H9 (cell line): ENCODE results near the gene SLC9A1. TPM values are rescaled to one million over a fixed set of nuclear protein-coding genes. Genes with fewer than 3 reads are reported as not detected.
A peak's percentile ranks its signal among the peaks of the same experiment; 100 is the strongest.

Source experiments
- DNase-seq: peaks from one replicate; pipeline ENCODE4 v3.0.0-alpha.2; 2017
- H2AFZ ChIP-seq: one replicate; pipeline ENCODE4 v1.6.1; 2013; ENCODE audit warnings: mild to moderate bottlenecking, low read length, control low read depth, moderate library complexity
- H2AK5ac ChIP-seq: 2 replicates; pipeline ENCODE4 v1.6.1; 2013; ENCODE audit warnings: low read length, control low read depth, mixed read lengths; ENCODE audit not compliant: insufficient read length
- H2BK120ac ChIP-seq: one replicate; pipeline ENCODE4 v1.6.1; 2013; ENCODE audit warnings: low read depth, mild to moderate bottlenecking, low read length, control low read depth, inconsistent platforms; ENCODE audit not compliant: poor library complexity, severe bottlenecking
- H2BK12ac ChIP-seq: 2 replicates; pipeline ENCODE4 v1.6.1; 2013; ENCODE audit warnings: low read length, control low read depth, mixed read lengths, low read depth; ENCODE audit not compliant: insufficient read length
- H2BK15ac ChIP-seq: 2 replicates; pipeline ENCODE4 v1.6.1; 2013; ENCODE audit warnings: low read depth, low read length, control low read depth
- H2BK20ac ChIP-seq: one replicate; pipeline ENCODE4 v1.6.1; 2013; ENCODE audit warnings: low read depth, mild to moderate bottlenecking, low read length, control low read depth, inconsistent platforms; ENCODE audit not compliant: poor library complexity, severe bottlenecking
- H2BK5ac ChIP-seq: 2 replicates; pipeline ENCODE4 v1.6.1; 2013; ENCODE audit warnings: low read length, control low read depth, mixed read lengths; ENCODE audit not compliant: insufficient read length
- H3K14ac ChIP-seq: 2 replicates; pipeline ENCODE4 v1.6.1; 2013; ENCODE audit warnings: low read length, control low read depth; ENCODE audit not compliant: insufficient read depth
- H3K18ac ChIP-seq: 2 replicates; pipeline ENCODE4 v1.6.1; 2013; ENCODE audit warnings: low read depth, mild to moderate bottlenecking, mixed read lengths, low read length, control low read depth; ENCODE audit not compliant: insufficient read length
- H3K23ac ChIP-seq: 2 replicates; pipeline ENCODE4 v1.6.1; 2013; ENCODE audit warnings: low read length, control low read depth, mixed read lengths, low read depth; ENCODE audit not compliant: insufficient read length
- H3K23me2 ChIP-seq: 2 replicates; pipeline ENCODE4 v1.6.1; 2013; ENCODE audit warnings: low read depth, mild to moderate bottlenecking, mixed read lengths, low read length, control low read depth; ENCODE audit not compliant: insufficient read length, poor library complexity, severe bottlenecking
- H3K27ac ChIP-seq: 2 replicates; pipeline ENCODE4 v1.5.1; 2013; ENCODE audit warnings: low read length, control low read depth, mixed read lengths, low read depth; ENCODE audit not compliant: insufficient read length
- H3K27me3 ChIP-seq: 2 replicates; pipeline ENCODE4 v1.6.1; 2013; ENCODE audit warnings: low read length, control low read depth, inconsistent platforms; ENCODE audit not compliant: insufficient read depth
- H3K4ac ChIP-seq: 2 replicates; pipeline ENCODE4 v1.6.1; 2013; ENCODE audit warnings: low read depth, mild to moderate bottlenecking, control low read depth, inconsistent platforms, low read length, moderate library complexity
- H3K4me1 ChIP-seq: 2 replicates; pipeline ENCODE4 v1.6.1; 2013; ENCODE audit warnings: low read length, control low read depth, inconsistent platforms; ENCODE audit not compliant: insufficient read depth
- H3K4me2 ChIP-seq: 2 replicates; pipeline ENCODE4 v1.6.1; 2013; ENCODE audit warnings: low read length, control low read depth, mixed read lengths; ENCODE audit not compliant: insufficient read length, insufficient read depth
- H3K56ac ChIP-seq: 2 replicates; pipeline ENCODE4 v1.6.1; 2013; ENCODE audit warnings: low read depth, mild to moderate bottlenecking, mixed read lengths, low read length, control low read depth; ENCODE audit not compliant: insufficient read length
- H3K79me1 ChIP-seq: 2 replicates; pipeline ENCODE4 v1.6.1; 2013; ENCODE audit warnings: low read depth, mild to moderate bottlenecking, moderate library complexity, low read length, control low read depth, inconsistent platforms; ENCODE audit not compliant: insufficient read depth, poor library complexity, severe bottlenecking
- H3K79me2 ChIP-seq: 2 replicates; pipeline ENCODE4 v1.6.1; 2013; ENCODE audit warnings: low read length, control low read depth, inconsistent platforms; ENCODE audit not compliant: insufficient read depth
- H3K9ac ChIP-seq: 2 replicates; pipeline ENCODE4 v1.6.1; 2013; ENCODE audit warnings: low read length, control low read depth, mixed read lengths; ENCODE audit not compliant: insufficient read length; ENCODE audit errors: extremely low read depth
- H3K9me3 ChIP-seq: one replicate; pipeline ENCODE4 v1.6.1; 2013; ENCODE audit warnings: low read depth, low read length, inconsistent platforms; ENCODE audit not compliant: control insufficient read depth
- H3T11ph ChIP-seq: one replicate; pipeline ENCODE4 v1.6.1; 2013; ENCODE audit warnings: mild to moderate bottlenecking, low read length, control low read depth, inconsistent platforms
- H4K20me1 ChIP-seq: one replicate; pipeline ENCODE4 v1.6.1; 2013; ENCODE audit not compliant: control insufficient read depth, insufficient read length, insufficient read depth
- H4K5ac ChIP-seq: 2 replicates; pipeline ENCODE4 v1.6.1; 2013; ENCODE audit warnings: low read depth, mild to moderate bottlenecking, mixed read lengths, low read length, control low read depth; ENCODE audit not compliant: insufficient read length
- H4K8ac ChIP-seq: replicated peaks from 2 replicates; pipeline ENCODE4 v1.6.1; 2013; ENCODE audit warnings: low read length, control low read depth, mixed read lengths, low read depth; ENCODE audit not compliant: insufficient read length
- H4K91ac ChIP-seq: 2 replicates; pipeline ENCODE4 v1.6.1; 2013; ENCODE audit warnings: low read depth, mild to moderate bottlenecking, moderate library complexity, mixed read lengths, low read length, control low read depth; ENCODE audit not compliant: insufficient read length
- H3K27ac Mint-ChIP-seq, 3 experiments: 2 replicates in 2 of 3; 3 replicates in 1 of 3; pipeline ENCODE4 v1.8.0; 2020 to 2021; ENCODE audit warnings: mixed read lengths in 3 of 3, mild to moderate bottlenecking in 1 of 3, moderate library complexity in 1 of 3
- H3K27me3 Mint-ChIP-seq: 2 replicates; pipeline ENCODE4 v1.8.0; 2021; ENCODE audit warnings: low read depth, mild to moderate bottlenecking, moderate library complexity, mixed read lengths
- H3K36me3 Mint-ChIP-seq, 3 experiments: 2 replicates in 2 of 3; 3 replicates in 1 of 3; pipeline ENCODE4 v1.8.0; 2020 to 2021; ENCODE audit warnings: low read depth in 3 of 3, mixed read lengths in 3 of 3; ENCODE audit not compliant: insufficient read depth in 1 of 3
- H3K4me1 Mint-ChIP-seq, 2 experiments: 2 replicates each; pipeline ENCODE4 v1.8.0; 2020; ENCODE audit warnings: mixed read lengths in 2 of 2
- H3K4me3 Mint-ChIP-seq, 2 experiments: 2 replicates in 1 of 2; 3 replicates in 1 of 2; pipeline ENCODE4 v1.8.0; 2020 to 2021; ENCODE audit warnings: mild to moderate bottlenecking in 2 of 2, mixed read lengths in 2 of 2, moderate library complexity in 1 of 2
- H3K9me3 Mint-ChIP-seq, 2 experiments: 2 replicates in 1 of 2; 3 replicates in 1 of 2; pipeline ENCODE4 v1.8.0; 2020; ENCODE audit warnings: mild to moderate bottlenecking in 2 of 2, mixed read lengths in 2 of 2, moderate library complexity in 1 of 2
- WGBS: extraction: QIAGEN DNeasy Blood & Tissue Kit; methylation state at CpG from one replicate; pipeline ENCODE4 v1.1.7; 2013; ENCODE audit warnings: missing lambda C conversion rate, low lambda C conversion rate, mixed read lengths; ENCODE audit not compliant: insufficient read length; ENCODE audit errors: extremely low coverage; 5-methylcytosine and 5-hydroxymethylcytosine counted together
- total RNA-seq: library from RNA; stranded (reverse); gene quantifications from 2 replicates; pipeline ENCODE4 v1.2.1, GENCODE V29; 2021
- TF ChIP-seq, protein P1 (sequence below): fragments of 200-600 bp; sonication (generic); conservative IDR thresholded peaks from 3 replicates; pipeline ENCODE4 v1.8.0; 2021; ENCODE audit warnings: antibody characterized with exemption, mild to moderate bottlenecking

The SLC9A1 gene
- total RNA-seq, 1 experiment from 2014 or later, result 20.8 TPM

DNA sequence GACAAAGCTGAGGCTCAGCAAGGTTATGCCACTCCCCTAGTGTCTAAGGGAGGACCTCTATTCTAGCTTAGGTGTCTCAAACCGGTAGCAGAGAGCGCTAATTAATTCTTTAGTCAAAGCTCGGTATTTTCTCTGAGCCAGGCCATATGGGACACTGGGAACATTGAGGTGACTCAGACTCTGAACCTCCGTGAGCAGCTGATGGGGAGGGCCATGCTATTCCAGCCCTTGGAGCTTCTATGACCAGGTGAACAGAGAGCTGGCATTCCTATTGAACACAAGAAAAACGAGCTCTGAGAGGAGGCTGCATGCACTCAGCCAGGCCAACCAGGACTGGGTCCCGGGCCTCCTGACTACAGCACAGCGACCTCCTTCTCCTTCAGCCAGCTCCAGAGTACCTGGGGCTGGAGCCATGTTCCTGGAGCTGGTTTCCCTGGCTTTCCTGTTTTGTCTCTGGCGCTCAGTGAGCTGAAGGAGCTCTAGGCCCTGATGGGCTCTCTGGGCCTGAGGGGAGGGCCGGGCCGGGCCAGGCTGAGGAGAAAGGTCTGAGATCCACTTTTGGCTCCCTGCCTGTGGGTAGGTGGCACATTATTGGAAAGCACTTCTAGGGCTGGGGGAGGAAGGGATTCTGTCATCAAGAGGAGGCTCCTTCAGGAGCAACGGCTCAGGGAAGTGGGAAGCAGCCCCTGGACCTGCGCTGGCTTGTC, 37.0 kb downstream of the SLC9A1 start:
- Histone ChIP-seq H3K18ac (no peak overlapping the region), H2BK120ac (no peak overlapping the region), H3K9ac (no peak overlapping the region), H3K27me3 (no peaks in the 10 kb centered on the region), H2AFZ (no peak overlapping the region), H3K27ac (no peak overlapping the region), H3K4me2 (no peak overlapping the region), H4K5ac (no peak overlapping the region), H3K23ac (no peak overlapping the region), H2BK20ac (no peak overlapping the region), H3K79me1 (no peaks in the 10 kb centered on the region), H2BK12ac (no peak overlapping the region), H3K9me3 (no peaks in the 10 kb centered on the region), H4K91ac (no peak overlapping the region), H3T11ph (no peak overlapping the region), H2BK15ac (no peak overlapping the region), H3K14ac (no peak overlapping the region), H3K79me2 (no peaks in the 10 kb centered on the region), H3K4me1 (no peaks in the 10 kb centered on the region), H4K8ac (no peak overlapping the region), H2AK5ac (no peak overlapping the region), H4K20me1 (no peaks in the 10 kb centered on the region), H3K23me2 (no peaks in the 10 kb centered on the region), H3K56ac (no peak overlapping the region), H2BK5ac (no peak overlapping the region), H3K4ac (no peak overlapping the region)
- Mint-ChIP-seq H3K9me3 (no peaks in the 10 kb centered on the region), H3K4me3 (no peak overlapping the region), H3K36me3 (peaks cover 0 to 5% (median 4%) of the 10 kb centered on the region in 3 experiments; a peak in 5 of 7 replicates), H3K27me3 (no peaks in the 10 kb centered on the region; the same call in 1 of the 2 replicates), H3K27ac (peak overlapping the region in 1 of 3 experiments; percentile 82; a peak in 2 of 7 replicates), H3K4me1 (peaks cover 17 to 22% of the 10 kb centered on the region in 2 experiments)
- TF ChIP-seq, protein P1, sequence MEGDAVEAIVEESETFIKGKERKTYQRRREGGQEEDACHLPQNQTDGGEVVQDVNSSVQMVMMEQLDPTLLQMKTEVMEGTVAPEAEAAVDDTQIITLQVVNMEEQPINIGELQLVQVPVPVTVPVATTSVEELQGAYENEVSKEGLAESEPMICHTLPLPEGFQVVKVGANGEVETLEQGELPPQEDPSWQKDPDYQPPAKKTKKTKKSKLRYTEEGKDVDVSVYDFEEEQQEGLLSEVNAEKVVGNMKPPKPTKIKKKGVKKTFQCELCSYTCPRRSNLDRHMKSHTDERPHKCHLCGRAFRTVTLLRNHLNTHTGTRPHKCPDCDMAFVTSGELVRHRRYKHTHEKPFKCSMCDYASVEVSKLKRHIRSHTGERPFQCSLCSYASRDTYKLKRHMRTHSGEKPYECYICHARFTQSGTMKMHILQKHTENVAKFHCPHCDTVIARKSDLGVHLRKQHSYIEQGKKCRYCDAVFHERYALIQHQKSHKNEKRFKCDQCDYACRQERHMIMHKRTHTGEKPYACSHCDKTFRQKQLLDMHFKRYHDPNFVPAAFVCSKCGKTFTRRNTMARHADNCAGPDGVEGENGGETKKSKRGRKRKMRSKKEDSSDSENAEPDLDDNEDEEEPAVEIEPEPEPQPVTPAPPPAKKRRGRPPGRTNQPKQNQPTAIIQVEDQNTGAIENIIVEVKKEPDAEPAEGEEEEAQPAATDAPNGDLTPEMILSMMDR, result no peak
- DNase-seq, result no peak
- no CpG with 5 or more reads among the region's 12 CpGs for WGBS
